Panc1 (cell line): ENCODE data around the gene DNAJC18. TPM values are rescaled to one million over a fixed set of nuclear protein-coding genes. Genes with fewer than 3 reads are reported as not detected.
A peak's percentile ranks its signal among the peaks of the same experiment; 100 is the strongest.

ENCODE experiments used
- ATAC-seq: fragments of 200-7000 bp; cut with Tn5 transposase; 2 replicates; pipeline ENCODE4 v1.9.1; 2020; ENCODE audit warnings: mild to moderate bottlenecking, moderate library complexity
- BruUV-seq: library from RNA; stranded (reverse); fragments of 400-500 nt; replicated peaks from 2 replicates; lab custom pipeline; 2021; lab: Mats Ljungman, UMichigan
- CTCF ChIA-PET: fragments of 300-600 bp; sonication (Branson Sonifier 250); formaldehyde crosslinking; loops from one replicate; lab custom pipeline; 2022; ENCODE audit warnings: antibody characterized with exemption; lab: Charles Lee
- POLR2A ChIA-PET: fragments of 300-600 bp; sonication (Branson Sonifier 250); formaldehyde crosslinking; loops from one replicate; lab custom pipeline; 2022; ENCODE audit warnings: antibody characterized with exemption; lab: Charles Lee
- DNase-seq: peaks from one replicate; pipeline ENCODE4 v3.0.0-alpha.2; 2010; ENCODE audit warnings: low read depth, low spot score
- H3K27ac ChIP-seq: 2 replicates; pipeline ENCODE4 v1.5.1; 2011; ENCODE audit warnings: mild to moderate bottlenecking, low read length, inconsistent platforms
- H3K27me3 ChIP-seq: fragments of 200-500 bp; sonication (Bioruptor generic); 2 replicates; pipeline ENCODE4 v1.6.0; 2014; ENCODE audit warnings: low read length, inconsistent platforms; ENCODE audit not compliant: control insufficient read depth, insufficient read depth
- H3K36me3 ChIP-seq: fragments of 200-500 bp; sonication (Bioruptor generic); 2 replicates; pipeline ENCODE4 v1.5.1; 2014; ENCODE audit warnings: inconsistent platforms, mild to moderate bottlenecking, low read length, moderate library complexity; ENCODE audit not compliant: control insufficient read depth, insufficient read depth
- H3K4me1 ChIP-seq: 2 replicates; pipeline ENCODE4 v1.5.1; 2011; ENCODE audit warnings: inconsistent platforms, mild to moderate bottlenecking, low read length, moderate library complexity; ENCODE audit not compliant: control insufficient read depth, insufficient read depth
- H3K4me3 ChIP-seq, 2 experiments: 2 replicates each; pipeline ENCODE4 v1.5.1; 2011 to 2012; ENCODE audit warnings: low read depth in 2 of 2, low read length in 2 of 2, mild to moderate bottlenecking in 2 of 2, inconsistent platforms in 1 of 2, moderate library complexity in 1 of 2
- H3K9me3 ChIP-seq: fragments of 200-500 bp; sonication (Bioruptor generic); 2 replicates; pipeline ENCODE4 v1.5.1; 2014; ENCODE audit warnings: low read depth, mild to moderate bottlenecking, inconsistent platforms, low read length, moderate library complexity; ENCODE audit not compliant: control insufficient read depth, insufficient read depth
- CTCF ChIP-seq: fragments of 450-650 bp; IDR thresholded peaks from 2 replicates; pipeline ENCODE4 v1.5.1; 2017; ENCODE audit warnings: mild to moderate bottlenecking
- POLR2AphosphoS5 ChIP-seq: IDR thresholded peaks from 2 replicates; pipeline ENCODE4 v1.6.1; 2012; ENCODE audit warnings: mild to moderate bottlenecking, low read depth, low read length, moderate library complexity
- REST ChIP-seq, 2 experiments: IDR thresholded peaks; 2 replicates each; pipeline ENCODE4 v1.6.1; 2011 to 2012; ENCODE audit warnings: low read depth in 2 of 2, control low read depth in 1 of 2, low read length in 1 of 2, mild to moderate bottlenecking in 1 of 2, moderate library complexity in 1 of 2; ENCODE audit not compliant: insufficient read depth in 1 of 2
- SIN3A ChIP-seq: IDR thresholded peaks from 2 replicates; pipeline ENCODE4 v1.6.1; 2012; ENCODE audit warnings: low read depth, mild to moderate bottlenecking, low read length, moderate library complexity, borderline replicate concordance; ENCODE audit not compliant: insufficient read depth
- TCF7L2 ChIP-seq: IDR thresholded peaks from 2 replicates; pipeline ENCODE4 v1.6.1; 2011; ENCODE audit warnings: mild to moderate bottlenecking, low read depth, low read length, inconsistent platforms
- in situ Hi-C: cut with HindIII; loops from 2 replicates; pipeline ENCODE4 v1.10.0; 2016; ENCODE audit warnings: low sequenced_read_pairs, low pct_unique_long_range_greater_than_20kb
- intact Hi-C: fragments of 100-400 bp; cut with micrococcal nuclease; formaldehyde crosslinking; loops from one replicate; pipeline ENCODE4 v1.10.0; 2022; ENCODE audit not compliant: unreplicated experiment
- total RNA-seq: library from RNA; stranded (reverse); gene quantifications from one replicate; pipeline ENCODE4 v1.2.1, GENCODE V29; 2021; ENCODE audit not compliant: unreplicated experiment

Gene DNAJC18
- total RNA-seq, 1 experiment from 2014 or later: 8.8 TPM

- Histone ChIP-seq H3K36me3 (peaks cover 2% of the 10 kb centered on the region; the same call in 1 of the 2 replicates), H3K27me3 (no peaks in the 10 kb centered on the region), H3K27ac (no peak overlapping the region), H3K4me1 (peaks cover 27% of the 10 kb centered on the region), H3K9me3 (no peaks in the 10 kb centered on the region), H3K4me3 (no peak overlapping the region)
- intact Hi-C loops: loop anchor here (10.0 kb wide), 1 partner anchor 109 kb away; no protein-coding TSS in a partner anchor
- in situ Hi-C loops: no loop called here
- DNase-seq: no peak
- no peak for ATAC-seq
- BruUV-seq: no TSS peak
- POLR2A ChIA-PET: no interaction called here
- CTCF ChIA-PET: no interaction called here
- no peak for TF ChIP-seq SIN3A
- TF ChIP-seq TCF7L2: no peak
- no peak for TF ChIP-seq POLR2AphosphoS5
- TF ChIP-seq CTCF: peak; percentile 27; the same call in 1 of the 2 replicates
- TF ChIP-seq REST (IDR thresholded peaks at IDR 0.05; ENCODE audit: insufficient read depth in 1 of 2, low read depth in 2 of 2, low read length in 1 of 2): no peak
Measured at GRCh38 chr5:139394123-139394653, 45.1 kb downstream of the DNAJC18 start.

GRCh38 chr5:139393497-139394122 lies 45.7 kb downstream of the DNAJC18 start:
- no peak for ATAC-seq
- no peaks in the 10 kb centered on the region for H3K27me3 ChIP-seq
- no peak for DNase-seq
- CTCF ChIA-PET: no interaction called here
- no TSS peak for BruUV-seq
- POLR2A ChIA-PET: no interaction called here
- H3K9me3 ChIP-seq: no peaks in the 10 kb centered on the region
- in situ Hi-C loops: no loop called here
- H3K4me1 ChIP-seq: peaks cover 27% of the 10 kb centered on the region
- peaks cover 2% of the 10 kb centered on the region; the same call in 1 of the 2 replicates for H3K36me3 ChIP-seq
- no peak for TF ChIP-seq REST (IDR thresholded peaks at IDR 0.05; ENCODE audit: insufficient read depth in 1 of 2, low read depth in 2 of 2, low read length in 1 of 2)
- TF ChIP-seq TCF7L2: no peak
- no peak for TF ChIP-seq SIN3A
- TF ChIP-seq POLR2AphosphoS5: no peak
- no peak for TF ChIP-seq CTCF
- H3K27ac ChIP-seq: peak overlapping the region; percentile 85
- intact Hi-C loops: loop anchor here (10.0 kb wide), 1 partner anchor 109 kb away; no protein-coding TSS in a partner anchor
- peak overlapping the region; percentile 62 to 75 for H3K4me3 ChIP-seq
